ENCODE data around the gene UGCG.
A peak's percentile ranks its signal among the peaks of the same experiment; 100 is the strongest.

UGCG gene

DNA sequence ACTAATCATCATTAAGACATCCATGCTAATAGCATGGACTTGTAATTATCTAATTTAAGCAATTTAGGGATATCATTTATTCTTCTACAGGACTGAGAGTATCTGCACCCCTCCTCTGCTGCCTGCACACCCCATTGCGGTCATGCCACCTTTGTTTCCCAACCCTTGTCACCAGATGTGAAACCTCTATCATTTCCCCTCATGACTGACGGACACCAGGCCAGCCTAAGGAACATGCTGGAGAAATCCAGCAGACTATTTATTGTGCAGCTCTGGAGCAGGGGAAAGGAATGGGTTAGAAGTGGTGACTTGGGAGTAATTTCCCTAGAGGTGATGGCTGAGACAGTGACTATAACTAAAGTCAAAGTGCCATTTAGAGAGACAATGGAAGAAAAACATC lies 40.7 kb downstream of the UGCG start:
- Mint-ChIP-seq H3K9me3 (no peaks in the 10 kb centered on the region), H3K36me3 (ENCODE audit: low read depth) (peaks cover 49% of the 10 kb centered on the region), H3K4me3 (no peak overlapping the region), H3K27me3 (ENCODE audit: low read depth) (peaks cover 3% of the 10 kb centered on the region), H3K4me1 (peaks cover 22% of the 10 kb centered on the region), H3K27ac (peak overlapping the region; percentile 27 to 51 (median 35))
- no peak for TF ChIP-seq CTCF (IDR thresholded peaks at IDR 0.05; ENCODE audit: unreplicated experiment in 3 of 3)

DNA sequence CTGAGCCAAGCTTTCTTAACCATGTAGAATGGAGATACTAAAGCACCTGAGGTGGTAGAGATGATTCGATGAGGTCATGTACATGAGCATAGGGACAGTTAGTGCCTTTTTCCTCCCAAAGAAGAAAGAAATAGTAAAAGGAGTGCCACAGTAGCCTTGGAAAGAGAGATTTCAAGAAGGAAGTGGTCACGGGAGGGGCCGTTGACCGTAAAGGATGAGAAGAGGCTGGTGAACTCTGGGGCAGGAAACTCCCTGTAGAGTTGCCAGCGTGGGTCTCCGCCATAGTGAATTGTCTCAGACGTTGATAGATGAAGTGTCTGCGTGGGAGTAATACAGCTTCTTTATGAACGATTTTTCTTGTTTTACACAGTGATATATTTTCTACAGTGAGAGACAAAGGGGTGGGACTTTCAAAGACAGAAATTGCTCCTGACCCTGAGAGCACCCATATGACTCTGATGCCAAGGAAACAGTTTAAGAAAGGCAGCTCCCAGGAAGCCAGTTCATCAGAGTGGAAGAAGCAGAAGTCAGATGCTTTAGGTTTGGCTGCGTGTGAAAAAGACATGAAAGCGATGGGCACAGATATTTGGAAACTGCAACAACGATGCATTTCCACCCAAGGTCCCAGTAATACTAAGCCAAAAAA lies 41.3 kb downstream of the UGCG start:
- TF ChIP-seq CTCF (IDR thresholded peaks at IDR 0.05; ENCODE audit: unreplicated experiment in 3 of 3) = no peak
- H3K36me3 Mint-ChIP-seq (ENCODE audit: low read depth) = peaks cover 43% of the 10 kb centered on the region

GRCh38 chr9:111938427-111938800 lies 41.8 kb downstream of the UGCG start:
- Mint-ChIP-seq H3K27ac (peak overlapping the region; percentile 21 to 51 (median 42)), H3K4me1 (peaks cover 22% of the 10 kb centered on the region), H3K9me3 (no peaks in the 10 kb centered on the region), H3K4me3 (no peak overlapping the region), H3K36me3 (ENCODE audit: low read depth) (peaks cover 38% of the 10 kb centered on the region), H3K27me3 (ENCODE audit: low read depth) (peaks cover 3% of the 10 kb centered on the region)
- TF ChIP-seq CTCF (IDR thresholded peaks at IDR 0.05; ENCODE audit: unreplicated experiment in 3 of 3) = no peak

More for the DNA sequence above, 41.3 kb downstream of the UGCG start:
- peaks cover 22% of the 10 kb centered on the region for H3K4me1 Mint-ChIP-seq
- no peak overlapping the region for H3K4me3 Mint-ChIP-seq
- peak overlapping the region; percentile 27 to 51 (median 35) for H3K27ac Mint-ChIP-seq
- H3K9me3 Mint-ChIP-seq = no peaks in the 10 kb centered on the region
- peaks cover 3% of the 10 kb centered on the region for H3K27me3 Mint-ChIP-seq (ENCODE audit: low read depth)

- Mint-ChIP-seq H3K27ac (peak overlapping the region in 2 of 3 experiments; percentile 42 to 52), H3K9me3 (no peaks in the 10 kb centered on the region), H3K4me1 (peaks cover 22% of the 10 kb centered on the region), H3K27me3 (ENCODE audit: low read depth) (peaks cover 3% of the 10 kb centered on the region), H3K4me3 (no peak overlapping the region), H3K36me3 (ENCODE audit: low read depth) (peaks cover 30% of the 10 kb centered on the region)
- TF ChIP-seq CTCF (IDR thresholded peaks at IDR 0.05; ENCODE audit: unreplicated experiment in 3 of 3) = no peak
Measured at GRCh38 chr9:111939322-111939721, 42.7 kb downstream of the UGCG start.

- peaks cover 19% of the 10 kb centered on the region for H3K36me3 Mint-ChIP-seq (ENCODE audit: low read depth)
- H3K27me3 Mint-ChIP-seq (ENCODE audit: low read depth) = peaks cover under 1% of the 10 kb centered on the region
- no peak overlapping the region for H3K4me3 Mint-ChIP-seq
- no peak for TF ChIP-seq CTCF (IDR thresholded peaks at IDR 0.05; ENCODE audit: unreplicated experiment in 3 of 3)
- H3K4me1 Mint-ChIP-seq = peaks cover 29% of the 10 kb centered on the region
- no peaks in the 10 kb centered on the region for H3K9me3 Mint-ChIP-seq
- no peak overlapping the region for H3K27ac Mint-ChIP-seq
Measured at GRCh38 chr9:111940697-111941096, 44.1 kb downstream of the UGCG start.

DNA sequence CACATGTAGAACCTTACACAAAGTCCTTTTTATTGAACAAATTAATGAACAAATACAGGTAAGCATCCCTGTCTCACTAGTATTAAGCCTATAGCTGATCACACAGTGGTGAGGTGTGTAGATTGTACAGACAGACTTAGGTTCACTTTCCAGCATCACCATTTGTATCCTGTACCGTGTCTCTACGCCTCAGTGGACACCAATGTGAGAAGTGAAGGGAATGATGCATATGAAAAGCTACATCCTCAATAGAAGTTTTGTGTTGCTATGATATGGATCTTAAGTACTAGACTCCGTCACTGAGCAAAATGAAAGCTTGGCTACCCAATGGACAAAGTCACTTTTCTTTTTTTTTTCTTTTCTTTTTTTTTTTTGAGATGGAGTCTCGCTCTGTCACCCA lies 46.6 kb downstream of the UGCG start:
- Mint-ChIP-seq H3K9me3 (no peaks in the 10 kb centered on the region), H3K4me1 (peaks cover 18% of the 10 kb centered on the region), H3K4me3 (no peak overlapping the region), H3K27ac (no peak overlapping the region), H3K36me3 (ENCODE audit: low read depth) (peaks cover 8% of the 10 kb centered on the region), H3K27me3 (ENCODE audit: low read depth) (no peaks in the 10 kb centered on the region)
- no peak for TF ChIP-seq CTCF (IDR thresholded peaks at IDR 0.05; ENCODE audit: unreplicated experiment in 3 of 3)
